Kidney epithelial cell (primary cell): ENCODE measurements around the gene DGKI. TPM values are rescaled to one million over a fixed set of nuclear protein-coding genes. Genes with fewer than 3 reads are reported as not detected.

Experiments used
- DNase-seq: peaks from one replicate; pipeline ENCODE4 v3.0.0-alpha.2; 2010; ENCODE audit warnings: low read depth
- H3K27me3 ChIP-seq: 2 replicates; pipeline ENCODE4 v1.6.0; 2011; ENCODE audit warnings: low read length; ENCODE audit not compliant: control insufficient read depth, insufficient read depth
- H3K36me3 ChIP-seq: 2 replicates; pipeline ENCODE4 v1.5.1; 2011; ENCODE audit warnings: low read length; ENCODE audit not compliant: control insufficient read depth, insufficient read depth
- H3K4me3 ChIP-seq: 2 replicates; pipeline ENCODE4 v1.5.1; 2011; ENCODE audit warnings: low read depth, mild to moderate bottlenecking, control low read depth, low read length
- total RNA-seq: library from RNA; depleted of rRNA; stranded (reverse); fragments of >200 nt; gene quantifications from 2 replicates; pipeline ENCODE4 v1.2.3, GENCODE V29; 2015
- TF ChIP-seq, protein P1 (sequence below): IDR thresholded peaks from 2 replicates; pipeline ENCODE4 v1.5.1; 2011; ENCODE audit warnings: mild to moderate bottlenecking, moderate library complexity, low read length, control low read depth, inconsistent platforms; ENCODE audit not compliant: insufficient read depth, poor library complexity, severe bottlenecking

DGKI gene
- total RNA-seq, 1 donor from 2014 or later: 3.5 TPM

DNA sequence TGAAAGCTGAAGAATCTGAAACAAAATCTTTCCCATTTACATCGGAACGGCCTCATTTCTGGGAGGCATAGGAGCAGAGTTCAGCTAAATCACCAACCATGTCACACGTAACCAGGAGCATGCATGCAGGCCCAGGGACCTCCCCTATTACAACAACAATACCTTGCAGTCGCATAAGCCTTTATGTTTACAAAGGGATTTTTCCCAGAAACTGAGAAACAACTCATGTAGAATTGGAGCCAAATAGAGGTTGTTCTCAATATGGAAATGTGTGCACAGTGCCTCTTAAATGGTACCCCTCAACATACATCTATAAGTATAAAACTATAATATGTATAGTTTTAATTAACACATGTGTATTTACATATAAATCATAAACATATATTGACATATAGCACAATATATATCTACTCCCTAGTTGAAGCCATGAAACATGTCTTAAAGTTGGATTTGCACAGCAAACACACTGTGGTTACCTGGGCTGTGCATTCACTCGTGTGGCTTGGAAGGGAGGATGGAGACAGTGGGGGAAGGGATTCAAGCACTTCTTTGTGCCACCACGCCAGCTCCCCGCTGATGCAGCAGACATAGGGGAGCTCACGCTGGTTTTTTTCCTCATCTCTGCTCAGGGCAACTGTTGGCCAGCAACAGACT lies 35.0 kb upstream of the DGKI start:
- peaks cover 2% of the 10 kb centered on the region for H3K36me3 ChIP-seq
- TF ChIP-seq, protein P1, sequence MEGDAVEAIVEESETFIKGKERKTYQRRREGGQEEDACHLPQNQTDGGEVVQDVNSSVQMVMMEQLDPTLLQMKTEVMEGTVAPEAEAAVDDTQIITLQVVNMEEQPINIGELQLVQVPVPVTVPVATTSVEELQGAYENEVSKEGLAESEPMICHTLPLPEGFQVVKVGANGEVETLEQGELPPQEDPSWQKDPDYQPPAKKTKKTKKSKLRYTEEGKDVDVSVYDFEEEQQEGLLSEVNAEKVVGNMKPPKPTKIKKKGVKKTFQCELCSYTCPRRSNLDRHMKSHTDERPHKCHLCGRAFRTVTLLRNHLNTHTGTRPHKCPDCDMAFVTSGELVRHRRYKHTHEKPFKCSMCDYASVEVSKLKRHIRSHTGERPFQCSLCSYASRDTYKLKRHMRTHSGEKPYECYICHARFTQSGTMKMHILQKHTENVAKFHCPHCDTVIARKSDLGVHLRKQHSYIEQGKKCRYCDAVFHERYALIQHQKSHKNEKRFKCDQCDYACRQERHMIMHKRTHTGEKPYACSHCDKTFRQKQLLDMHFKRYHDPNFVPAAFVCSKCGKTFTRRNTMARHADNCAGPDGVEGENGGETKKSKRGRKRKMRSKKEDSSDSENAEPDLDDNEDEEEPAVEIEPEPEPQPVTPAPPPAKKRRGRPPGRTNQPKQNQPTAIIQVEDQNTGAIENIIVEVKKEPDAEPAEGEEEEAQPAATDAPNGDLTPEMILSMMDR: no peak

DNA sequence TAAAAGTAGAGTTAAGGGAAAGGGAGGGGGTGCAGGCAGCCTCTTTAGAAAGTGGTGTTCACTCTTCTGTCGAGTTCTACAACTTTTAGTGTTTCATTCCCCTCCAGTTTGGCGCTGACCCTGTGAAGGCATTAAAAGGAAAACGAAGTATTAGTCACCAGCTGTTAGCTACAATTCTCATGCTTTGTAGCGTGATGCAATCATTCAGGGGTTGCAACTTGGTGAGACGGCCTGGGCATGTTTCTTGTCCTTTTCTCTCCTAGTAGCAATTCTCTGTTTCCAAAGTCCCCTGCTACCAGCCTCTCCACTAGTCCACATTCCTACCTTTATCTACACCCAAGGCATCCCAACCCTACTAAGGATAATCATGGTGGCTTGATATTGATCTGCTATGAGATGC lies 33.7 kb upstream of the DGKI start:
- Histone ChIP-seq H3K36me3 (peaks cover 2% of the 10 kb centered on the region), H3K27me3 (no peaks in the 10 kb centered on the region), H3K4me3 (no peak overlapping the region)
- DNase-seq: no peak
- TF ChIP-seq, protein P1: no peak

More for the DNA sequence above, 35.0 kb upstream of the DGKI start:
- DNase-seq: no peak
- Histone ChIP-seq H3K4me3 (no peak overlapping the region), H3K27me3 (no peaks in the 10 kb centered on the region)

DNA sequence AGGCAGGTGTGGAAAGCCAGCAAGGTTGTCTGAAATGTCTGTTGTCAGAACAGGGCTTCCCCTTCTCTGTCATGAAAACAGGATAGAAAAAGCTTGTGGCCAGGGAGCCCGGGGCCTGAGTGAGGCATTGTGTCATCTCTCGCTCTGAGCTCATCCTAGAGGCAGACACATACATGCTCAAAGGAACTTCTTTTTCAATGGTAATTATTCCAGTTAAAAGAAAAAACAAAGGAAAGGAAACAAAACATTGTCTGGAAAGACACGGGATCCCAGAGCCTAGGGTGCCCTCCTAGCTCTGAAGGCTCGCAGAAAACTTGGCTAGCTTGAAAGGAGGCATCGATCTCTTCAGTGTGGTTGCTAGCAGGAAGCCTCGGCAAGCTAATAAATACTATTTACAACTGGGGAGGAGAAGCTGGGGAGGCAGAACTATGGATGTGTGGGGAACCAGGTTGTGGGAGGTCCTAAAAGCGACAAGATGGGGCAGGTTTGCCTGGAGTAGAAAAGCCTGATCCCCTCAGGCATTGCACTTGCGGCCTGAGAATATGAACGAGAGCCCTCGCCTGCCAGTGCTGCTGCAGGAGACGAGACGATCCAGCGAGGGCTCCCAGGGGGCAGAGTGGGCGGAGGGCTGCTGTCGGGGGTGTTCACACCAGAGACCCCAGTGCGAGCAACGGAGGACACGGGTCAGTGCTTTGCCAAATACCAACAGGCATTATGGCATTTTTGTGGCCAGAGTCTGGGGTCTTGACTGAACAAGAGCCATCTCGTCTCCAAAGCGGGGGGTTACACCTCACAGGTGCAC lies 32.8 kb upstream of the DGKI start:
- DNase-seq: no peak
- TF ChIP-seq, protein P1: no peak
- Histone ChIP-seq H3K4me3 (no peak overlapping the region), H3K36me3 (peaks cover 2% of the 10 kb centered on the region), H3K27me3 (no peaks in the 10 kb centered on the region)

DNA sequence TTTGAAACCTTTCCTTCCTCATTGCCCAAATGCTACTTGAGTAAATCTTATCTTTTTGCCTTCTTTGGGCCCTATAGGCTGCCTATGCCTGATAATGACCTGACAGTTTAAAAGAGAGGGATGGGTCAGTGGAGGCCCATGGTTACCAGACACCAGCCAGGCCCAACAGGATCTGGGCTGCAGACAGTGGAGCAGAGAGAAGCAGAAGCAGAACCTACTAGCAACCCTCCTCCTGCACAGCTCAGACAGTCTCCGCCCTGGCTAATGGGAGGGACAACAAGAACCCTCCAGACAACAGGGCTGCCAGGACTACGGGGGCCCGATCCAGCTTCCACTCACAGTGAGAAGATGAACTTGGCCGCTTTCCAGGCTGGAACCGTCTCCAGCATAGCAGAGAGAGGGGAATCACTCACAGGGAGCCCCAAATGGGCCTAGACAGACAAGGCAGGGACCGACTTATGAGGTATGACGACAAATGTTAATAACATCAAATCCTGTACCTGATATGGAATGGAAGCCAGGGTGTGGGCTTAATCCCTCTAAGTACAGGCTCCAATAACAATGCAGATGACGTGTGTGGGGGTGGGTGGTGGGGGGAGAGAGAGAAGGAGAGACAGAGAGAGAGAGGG lies 31.7 kb upstream of the DGKI start:
- H3K4me3 ChIP-seq: no peak overlapping the region
- H3K27me3 ChIP-seq: no peaks in the 10 kb centered on the region
- H3K36me3 ChIP-seq: peaks cover 2% of the 10 kb centered on the region
- TF ChIP-seq, protein P1: no peak
- no peak for DNase-seq

DNA sequence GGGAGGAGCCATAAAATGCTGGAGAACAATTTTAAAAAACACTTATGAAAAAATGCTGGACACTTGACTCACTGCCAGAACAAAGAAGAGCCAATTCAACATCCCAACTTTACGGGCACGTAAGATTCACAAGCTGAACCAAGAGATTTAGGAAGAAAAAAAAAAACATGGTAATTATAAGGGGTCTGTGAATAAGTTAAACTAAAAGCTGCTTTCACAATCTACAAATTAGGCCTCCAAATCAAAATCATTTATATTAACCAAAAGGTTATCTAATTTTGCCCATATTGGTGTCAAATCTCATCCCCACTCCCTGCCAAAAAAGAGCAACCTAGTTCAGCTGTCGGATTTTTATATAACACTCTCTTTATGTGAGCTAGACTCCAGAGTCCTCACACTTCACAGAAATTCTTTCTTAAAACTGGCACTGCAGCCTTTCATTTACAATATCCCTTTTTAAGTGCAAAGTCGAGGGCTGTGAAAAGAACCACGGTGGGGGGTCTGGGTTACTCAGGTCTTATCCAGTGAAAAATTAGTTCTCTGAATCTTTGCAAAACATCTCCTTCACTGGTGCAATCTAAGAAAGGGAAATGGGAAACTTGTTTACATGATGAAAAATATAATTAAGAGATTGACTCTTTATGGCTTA lies 30.4 kb upstream of the DGKI start:
- Histone ChIP-seq H3K36me3 (peaks cover 2% of the 10 kb centered on the region), H3K4me3 (no peak overlapping the region), H3K27me3 (no peaks in the 10 kb centered on the region)
- TF ChIP-seq, protein P1: no peak
- DNase-seq: no peak
